SK-N-SH (cell line): ENCODE measurements around the gene CTRB1. TPM values are rescaled to one million over a fixed set of nuclear protein-coding genes. Genes with fewer than 3 reads are reported as not detected.

Experiments
- CTCF ChIA-PET: fragments of 300-600, 350-600 bp; formaldehyde crosslinking; extraction: SDS; loops from one replicate; lab custom pipeline; 2021; lab: Yijun Ruan, JAX
- POLR2A ChIA-PET: fragments of 350-600 bp; sonication (Branson Sonifier 250); formaldehyde crosslinking; extraction: SDS; loops from one replicate; lab custom pipeline; 2020; ENCODE audit warnings: antibody characterized with exemption, inconsistent platforms; lab: Yijun Ruan, JAX
- DNase-seq: peaks from one replicate; pipeline ENCODE4 v3.0.0; 2012
- H2AFZ ChIP-seq: fragments of 200-600 bp; sonication (generic); 2 replicates; pipeline ENCODE4 v1.8.1; 2016; ENCODE audit warnings: antibody characterized with exemption, mild to moderate bottlenecking, low read depth
- H3F3A ChIP-seq: fragments of 200-600 bp; sonication (generic); replicated peaks from 2 replicates; pipeline ENCODE3; 2016; ENCODE audit warnings: antibody characterized with exemption, mild to moderate bottlenecking; ENCODE audit not compliant: insufficient read depth
- H3K27ac ChIP-seq, 2 experiments: fragments of 200-500 bp in 1 of 2; fragments of 200-600 bp in 1 of 2; sonication (Bioruptor generic) in 1 of 2; sonication (generic), shearing (Covaris generic) in 1 of 2; 2 replicates each; pipeline versions ENCODE4 v1.5.1 to v1.6.1; 2014 to 2016; ENCODE audit warnings: low read depth in 2 of 2, inconsistent platforms in 1 of 2, low read length in 1 of 2, mild to moderate bottlenecking in 1 of 2, mixed read lengths in 1 of 2
- H3K27me3 ChIP-seq: fragments of 200-600 bp; sonication (generic), shearing (Covaris generic); 2 replicates; pipeline ENCODE4 v1.6.1; 2016; ENCODE audit warnings: mixed run types; ENCODE audit not compliant: insufficient read depth
- H3K36me3 ChIP-seq, 2 experiments: fragments of 200-500 bp in 1 of 2; fragments of 200-600 bp in 1 of 2; sonication (Bioruptor generic) in 1 of 2; sonication (generic) in 1 of 2; replicated peaks in 1 of 2; 2 replicates each; pipeline versions ENCODE3 to v1.5.1; 2014 to 2016; ENCODE audit warnings: low read length in 1 of 2, mild to moderate bottlenecking in 1 of 2; ENCODE audit not compliant: insufficient read depth in 2 of 2, control insufficient read depth in 1 of 2
- H3K4me1 ChIP-seq, 2 experiments: fragments of 200-500 bp in 1 of 2; fragments of 200-600 bp in 1 of 2; sonication (Bioruptor generic) in 1 of 2; sonication (generic), shearing (Covaris generic) in 1 of 2; 2 replicates each; pipeline versions ENCODE4 v1.5.1 to v1.6.1; 2014 to 2016; ENCODE audit warnings: low read depth in 1 of 2, low read length in 1 of 2, mixed run types in 1 of 2; ENCODE audit not compliant: insufficient read depth in 2 of 2, control insufficient read depth in 1 of 2
- H3K4me2 ChIP-seq: fragments of 200-600 bp; sonication (generic), shearing (Covaris generic); 2 replicates; pipeline ENCODE4 v1.6.1; 2017; ENCODE audit warnings: mixed run types
- H3K4me3 ChIP-seq, 2 experiments: fragments of 200-500 bp in 1 of 2; fragments of 200-600 bp in 1 of 2; sonication (Bioruptor generic) in 1 of 2; sonication (generic), shearing (Covaris generic) in 1 of 2; 2 replicates each; pipeline versions ENCODE4 v1.5.1 to v1.8.1; 2014 to 2016; ENCODE audit warnings: low read depth in 2 of 2, inconsistent platforms in 1 of 2, low read length in 1 of 2, mild to moderate bottlenecking in 1 of 2, mixed read lengths in 1 of 2, moderate library complexity in 1 of 2
- H3K79me2 ChIP-seq: fragments of 200-600 bp; sonication (generic); 2 replicates; pipeline ENCODE4 v1.8.1; 2017; ENCODE audit warnings: mild to moderate bottlenecking; ENCODE audit not compliant: insufficient read depth
- H3K9ac ChIP-seq: fragments of 200-600 bp; sonication (generic); 2 replicates; pipeline ENCODE4 v1.6.1; 2017; ENCODE audit warnings: mixed run types
- H3K9me2 ChIP-seq: fragments of 200-600 bp; sonication (generic); 2 replicates; pipeline ENCODE4 v1.6.1; 2017; ENCODE audit warnings: mixed run types
- H3K9me3 ChIP-seq: fragments of 200-600 bp; sonication (generic); 2 replicates; pipeline ENCODE4 v1.6.1; 2017; ENCODE audit warnings: mixed run types, mild to moderate bottlenecking, moderate library complexity
- H4K20me1 ChIP-seq: fragments of 200-600 bp; sonication (generic); 2 replicates; pipeline ENCODE4 v1.6.1; 2017; ENCODE audit warnings: mild to moderate bottlenecking, mixed run types; ENCODE audit not compliant: insufficient read depth
- CTCF ChIP-seq: fragments of 200-600 bp; sonication (generic); IDR thresholded peaks from 2 replicates; pipeline ENCODE4 v1.6.1; 2017; ENCODE audit warnings: antibody characterized with exemption, mild to moderate bottlenecking, moderate library complexity
- EZH2phosphoT487 ChIP-seq: fragments of 200-600 bp; sonication (generic); IDR thresholded peaks from 2 replicates; pipeline ENCODE4 v1.6.1; 2017; ENCODE audit warnings: low read depth, mixed run types, mild to moderate bottlenecking, antibody characterized with exemption, moderate library complexity, borderline replicate concordance
- NFIC ChIP-seq: IDR thresholded peaks from 2 replicates; pipeline ENCODE4 v1.4.0; 2012; ENCODE audit warnings: borderline replicate concordance
- RAD21 ChIP-seq: IDR thresholded peaks from 2 replicates; pipeline ENCODE4 v1.6.1; 2012; ENCODE audit warnings: mild to moderate bottlenecking, low read length
- RCOR1 ChIP-seq: fragments of 150-350 bp; IDR thresholded peaks from 2 replicates; pipeline ENCODE4 v1.6.1; 2017; ENCODE audit warnings: antibody characterized with exemption, low read length
- REST ChIP-seq: IDR thresholded peaks from 2 replicates; pipeline ENCODE4 v1.6.1; 2012; ENCODE audit warnings: mild to moderate bottlenecking, low read depth, low read length, moderate library complexity
- TCF12 ChIP-seq: IDR thresholded peaks from 2 replicates; pipeline ENCODE4 v1.4.0; 2012
- ZBTB33 ChIP-seq: IDR thresholded peaks from 2 replicates; pipeline ENCODE4 v1.4.0; 2012; ENCODE audit warnings: low read depth, borderline replicate concordance
- WGBS: methylation state at CpG from one replicate; pipeline ENCODE4 v1.1.6; 2017; ENCODE audit warnings: low lambda C conversion rate; 5-methylcytosine and 5-hydroxymethylcytosine counted together
- polyA plus RNA-seq, 3 experiments: library from polyadenylated mRNA; depleted of rRNA; stranded (reverse); fragments of >200 nt; gene quantifications; 2 replicates each; pipeline ENCODE4 v1.2.3, GENCODE V29; 2012

Gene CTRB1
- polyA plus RNA-seq, 1 of the 3 experiments (the other 2 are of a cell fraction) = not detected

GRCh38 chr16:75244844-75245758, 26.3 kb downstream of the CTRB1 start (continued):
- no peak for TF ChIP-seq CTCF
- peak; percentile 91 for TF ChIP-seq TCF12
- peak; percentile 74; the same call in 1 of the 2 replicates for TF ChIP-seq ZBTB33
- TF ChIP-seq REST = no peak; the same call in 1 of the 2 replicates
- peak; percentile 96 for TF ChIP-seq NFIC
- no peak for TF ChIP-seq EZH2phosphoT487
- TF ChIP-seq RCOR1 = no peak

- peaks cover 48% of the 10 kb centered on the region for H4K20me1 ChIP-seq
Measured at GRCh38 chr16:75246504-75247205, 27.9 kb downstream of the CTRB1 start.

More at GRCh38 chr16:75246504-75247205, 27.9 kb downstream of the CTRB1 start:
- Histone ChIP-seq H3K4me1 (peaks cover 59 to 65% of the 10 kb centered on the region in 2 experiments), H3K79me2 (peaks cover 95% of the 10 kb centered on the region), H2AFZ (no peak overlapping the region), H3K9me3 (no peaks in the 10 kb centered on the region), H3K4me2 (peak overlapping the region; percentile 81), H3F3A (peaks cover 19% of the 10 kb centered on the region), H3K27ac (peak overlapping the region; percentile 89 to 98), H3K9ac (peak overlapping the region; percentile 98), H3K27me3 (no peaks in the 10 kb centered on the region), H3K9me2 (no peaks in the 10 kb centered on the region), H3K36me3 (peaks cover 0 to 17% of the 10 kb centered on the region in 2 experiments), H3K4me3 (no peak overlapping the region)
- no peak for DNase-seq
- CTCF ChIA-PET = interaction anchor here (1.4 to 5.0 kb wide), 3 partner anchors 12 to 139 kb away, joined by 3 to 35 read pairs (median 6); no protein-coding TSS in a partner anchor
- TF ChIP-seq REST (no peak), RAD21 (no peak), CTCF (no peak), NFIC (no peak)
- 80% methylated on average over 10 of the region's 12 CpGs for WGBS
- POLR2A ChIA-PET = no interaction called here
